ENCODE measurements around the gene PURB. TPM values are rescaled to one million over a fixed set of nuclear protein-coding genes. Genes with fewer than 3 reads are reported as not detected.
"Not testable (repeated sequence)": the region's sequence is repeated elsewhere in the genome, so short reads cannot be mapped to it uniquely, and the experiment has no call there.

PURB gene
- polyA plus RNA-seq, 1 donor = 22.7 TPM

DNA sequence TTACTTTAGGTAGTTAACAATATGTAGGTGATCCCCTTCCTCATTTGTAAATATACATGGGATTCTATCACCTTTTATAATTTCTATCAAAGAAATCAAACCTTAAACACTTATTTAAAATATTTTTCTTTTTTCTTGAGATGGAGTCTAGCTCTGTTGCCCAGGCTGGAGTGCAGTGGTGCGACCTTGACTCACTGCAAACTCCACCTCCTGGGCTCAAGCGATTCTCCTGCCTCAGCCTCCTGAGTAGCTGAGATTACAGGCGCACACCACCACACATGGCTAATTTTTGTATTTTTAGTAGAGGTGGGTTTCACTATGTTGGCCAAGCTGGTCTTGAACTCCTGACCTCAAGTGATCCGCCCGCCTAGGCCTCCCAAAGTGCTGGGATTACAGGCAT, 41.9 kb downstream of the PURB start:
- H3K4me1 ChIP-seq (ENCODE audit: control insufficient read depth, insufficient read depth, low read length); H3K9me3 ChIP-seq (ENCODE audit: control insufficient read depth, low read depth, low read length); H3K4me3 ChIP-seq (ENCODE audit: low read length); H3K27ac ChIP-seq (ENCODE audit: low read length); DNase-seq; H3K27me3 ChIP-seq (ENCODE audit: control insufficient read depth, insufficient read depth, low read length): not testable (repeated sequence)
- no CpG with 5 or more reads among the region's 5 CpGs for WGBS (ENCODE audit: insufficient coverage, low lambda C conversion rate)
- peaks cover 27% of the 10 kb centered on the region for H3K36me3 ChIP-seq (ENCODE audit: control insufficient read depth, insufficient read depth, low read length)

DNA sequence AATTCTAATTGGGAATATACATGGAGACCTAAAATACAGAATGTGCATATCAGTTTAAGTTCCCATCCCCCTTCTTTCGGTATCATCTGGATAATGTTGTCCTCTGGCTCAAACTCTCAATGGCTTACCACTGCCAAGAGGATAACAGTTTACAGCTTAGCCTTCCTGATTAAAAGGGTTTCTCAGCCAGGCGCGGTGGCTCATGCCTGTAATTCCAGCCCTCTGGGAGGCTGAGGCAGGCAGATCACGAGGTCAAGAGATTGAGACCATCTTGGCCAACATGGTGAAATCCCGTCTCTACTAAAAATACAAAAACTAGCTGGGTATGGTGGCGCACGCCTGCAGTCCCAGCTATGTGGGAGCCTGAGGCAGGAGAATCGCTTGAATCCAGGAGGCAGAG, 42.7 kb downstream of the PURB start:
- no CpG with 5 or more reads among the region's 8 CpGs for WGBS (ENCODE audit: insufficient coverage, low lambda C conversion rate)
- H3K4me3 ChIP-seq (ENCODE audit: low read length); H3K27ac ChIP-seq (ENCODE audit: low read length); H3K9me3 ChIP-seq (ENCODE audit: control insufficient read depth, low read depth, low read length); H3K27me3 ChIP-seq (ENCODE audit: control insufficient read depth, insufficient read depth, low read length); H3K4me1 ChIP-seq (ENCODE audit: control insufficient read depth, insufficient read depth, low read length); DNase-seq: not testable (repeated sequence)
- H3K36me3 ChIP-seq (ENCODE audit: control insufficient read depth, insufficient read depth, low read length) = peaks cover 30% of the 10 kb centered on the region

DNA sequence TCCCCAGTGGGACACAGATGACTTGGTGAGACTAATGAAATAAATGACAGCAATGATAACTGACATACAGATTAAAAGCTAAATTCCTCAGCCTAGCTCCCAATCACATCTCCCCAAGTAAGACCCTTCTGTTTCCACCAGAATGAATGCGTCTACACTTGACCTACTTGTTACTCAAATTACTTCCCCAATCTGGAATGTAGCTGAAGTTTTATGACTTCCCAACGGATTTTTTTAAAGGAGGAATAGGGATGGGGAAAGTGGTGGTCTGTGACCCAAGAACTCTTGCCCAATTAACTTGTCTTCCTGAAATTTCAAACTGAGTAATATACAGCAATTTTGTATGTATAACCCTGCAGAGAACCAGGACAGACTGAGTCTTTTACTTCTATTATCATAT, 46.6 kb downstream of the PURB start:
- peaks cover 45% of the 10 kb centered on the region for H3K36me3 ChIP-seq (ENCODE audit: control insufficient read depth, insufficient read depth, low read length)
- no peaks in the 10 kb centered on the region for H3K27me3 ChIP-seq (ENCODE audit: control insufficient read depth, insufficient read depth, low read length)
- WGBS (ENCODE audit: insufficient coverage, low lambda C conversion rate) = no CpG with 5 or more reads among the region's 2 CpGs
- no peak for DNase-seq
- H3K9me3 ChIP-seq (ENCODE audit: control insufficient read depth, low read depth, low read length) = no peaks in the 10 kb centered on the region
- H3K27ac ChIP-seq (ENCODE audit: low read length) = no peak overlapping the region
- H3K4me1 ChIP-seq (ENCODE audit: control insufficient read depth, insufficient read depth, low read length) = no peaks in the 10 kb centered on the region
- H3K4me3 ChIP-seq (ENCODE audit: low read length) = no peak overlapping the region

DNA sequence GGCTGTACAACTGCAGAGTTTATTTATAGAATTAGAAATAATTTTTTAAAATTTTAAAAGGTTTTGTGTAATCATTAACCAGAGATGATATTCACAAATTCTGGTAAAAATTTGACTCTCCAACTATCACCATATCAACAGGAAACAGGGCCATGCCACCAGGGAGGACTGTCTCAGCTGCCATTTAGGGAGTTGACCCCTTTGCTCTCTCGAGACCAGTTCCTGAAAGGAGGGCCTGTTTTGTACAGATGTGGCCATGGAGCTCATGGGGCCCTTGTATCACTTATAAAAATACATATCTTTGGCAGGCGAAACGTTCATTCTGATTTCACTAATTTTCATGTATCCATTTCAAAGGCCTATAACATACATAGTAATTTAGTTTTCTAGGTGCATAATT, 57.8 kb downstream of the PURB start:
- Histone ChIP-seq H3K27ac (ENCODE audit: low read length) (no peak overlapping the region), H3K4me3 (ENCODE audit: low read length) (no peak overlapping the region), H3K36me3 (ENCODE audit: control insufficient read depth, insufficient read depth, low read length) (peaks cover 59% of the 10 kb centered on the region), H3K4me1 (ENCODE audit: control insufficient read depth, insufficient read depth, low read length) (no peaks in the 10 kb centered on the region), H3K9me3 (ENCODE audit: control insufficient read depth, low read depth, low read length) (no peaks in the 10 kb centered on the region), H3K27me3 (ENCODE audit: control insufficient read depth, insufficient read depth, low read length) (no peaks in the 10 kb centered on the region)
- DNase-seq = no peak
- 94% methylated on average over 2 of the region's 3 CpGs for WGBS (ENCODE audit: insufficient coverage, low lambda C conversion rate)

Other genes with a start within 250 kb of the PURB start
- gene ZMIZ2, start 136.7 kb downstream of the PURB start, polyA plus RNA-seq = 86.2 TPM
- gene PPIA, start 88.8 kb downstream of the PURB start, polyA plus RNA-seq = 1,462 TPM
- gene H2AZ2, start 37.4 kb downstream of the PURB start, polyA plus RNA-seq = 161 TPM
- gene MYO1G, start 93.5 kb upstream of the PURB start, polyA plus RNA-seq = 2.2 TPM
- gene CCM2, start 114.7 kb upstream of the PURB start, polyA plus RNA-seq = 19.5 TPM
- 7.2 TPM for gene NACAD, start 203.4 kb upstream of the PURB start, polyA plus RNA-seq
- gene TBRG4, start 226.2 kb upstream of the PURB start, polyA plus RNA-seq = 67.4 TPM